ENCODE data around the gene OR2T34.
"Not testable (repeated sequence)": the region's sequence is repeated elsewhere in the genome, so short reads cannot be mapped to it uniquely, and the experiment has no call there.

The OR2T34 gene

GRCh38 chr1:248574657-248575056 lies at the start of gene OR2T34:
Gene OR2T34 (minus strand): TSS chr1:248574757. CDS start chr1:248574757, 0 bp downstream.
- DNase-seq = not testable (repeated sequence)

GRCh38 chr1:248622570-248623001 lies 48.0 kb upstream of the OR2T34 start:
- DNase-seq = peak; percentile 2

GRCh38 chr1:248621770-248622169 lies 47.2 kb upstream of the OR2T34 start:
- DNase-seq = no peak

GRCh38 chr1:248618878-248619277 lies 44.3 kb upstream of the OR2T34 start:
- DNase-seq = no peak

GRCh38 chr1:248618119-248618518 lies 43.6 kb upstream of the OR2T34 start:
- DNase-seq = no peak

GRCh38 chr1:248613742-248614141 lies 39.2 kb upstream of the OR2T34 start:
- DNase-seq = no peak

- DNase-seq = no peak
Measured at GRCh38 chr1:248611883-248612414, 37.4 kb upstream of the OR2T34 start.

- DNase-seq = no peak
Measured at GRCh38 chr1:248610301-248610700, 35.7 kb upstream of the OR2T34 start.

- no peak for DNase-seq
Measured at GRCh38 chr1:248599396-248599795, 24.8 kb upstream of the OR2T34 start.

- no peak for DNase-seq
Measured at GRCh38 chr1:248597589-248597988, 23.0 kb upstream of the OR2T34 start, which contains the start of gene OR2T10. Gene OR2T10 (minus strand): TSS chr1:248597700. CDS start chr1:248593768, 3,932 bp downstream.

- no peak for DNase-seq
Measured at GRCh38 chr1:248596615-248597014, 22.1 kb upstream of the OR2T34 start.

- DNase-seq = no peak
Measured at GRCh38 chr1:248593226-248593625, 18.7 kb upstream of the OR2T34 start.

- no peak for DNase-seq
Measured at GRCh38 chr1:248592655-248593054, 18.1 kb upstream of the OR2T34 start.

GRCh38 chr1:248590055-248590454 lies 15.5 kb upstream of the OR2T34 start:
- DNase-seq = no peak

- DNase-seq = no peak
Measured at GRCh38 chr1:248589334-248589733, 14.8 kb upstream of the OR2T34 start.

- DNase-seq = no peak
Measured at GRCh38 chr1:248585266-248585665, 10.7 kb upstream of the OR2T34 start.

- no peak for DNase-seq
Measured at GRCh38 chr1:248576260-248576980, 1.9 kb upstream of the OR2T34 start.

- DNase-seq = not testable (repeated sequence)
Measured at GRCh38 chr1:248573856-248574255, 701 bp downstream of the OR2T34 start.

GRCh38 chr1:248572049-248572448 lies 2.5 kb downstream of the OR2T34 start:
- not testable (repeated sequence) for DNase-seq

- not testable (repeated sequence) for DNase-seq
Measured at GRCh38 chr1:248570811-248571210, 3.7 kb downstream of the OR2T34 start.

- not testable (repeated sequence) for DNase-seq
Measured at GRCh38 chr1:248569049-248569448, 5.5 kb downstream of the OR2T34 start.

GRCh38 chr1:248565530-248566373 lies 8.8 kb downstream of the OR2T34 start:
- DNase-seq = not testable (repeated sequence)

- DNase-seq = not testable (repeated sequence)
Measured at GRCh38 chr1:248562672-248563071, 11.9 kb downstream of the OR2T34 start, which contains the start of gene OR2T29. Gene OR2T29 (minus strand): TSS chr1:248562772. CDS start chr1:248559491, 3,281 bp downstream.
